A549 (cell line): ENCODE results near the gene PCBP3. TPM values are rescaled to one million over a fixed set of nuclear protein-coding genes. Genes with fewer than 3 reads are reported as not detected.

Source experiments
- ATAC-seq, 2 experiments: fragments of 200-7000 bp in 1 of 2; fragments of >200 bp in 1 of 2; cut with Nextera tagmentation in 1 of 2; cut with Tn5 transposase in 1 of 2; 3 replicates each; pipeline versions ENCODE4 v1.8.0 to v1.9.1; 2018 to 2020; ENCODE audit warnings: mild to moderate bottlenecking in 1 of 2, moderate library complexity in 1 of 2
- CTCF ChIA-PET: fragments of 300-600 bp; sonication (Branson Sonifier 250); formaldehyde crosslinking; extraction: SDS; loops from one replicate; lab custom pipeline; 2021; ENCODE audit warnings: antibody characterized with exemption, inconsistent platforms; lab: Yijun Ruan, JAX
- POLR2A ChIA-PET: fragments of 350-600 bp; formaldehyde crosslinking; extraction: SDS; loops from one replicate; lab custom pipeline; 2021; ENCODE audit warnings: antibody characterized with exemption, inconsistent platforms; lab: Yijun Ruan, JAX
- DNase-seq, 2 experiments: peaks; one replicate each; pipeline versions ENCODE4 v3.0.0 to v3.0.0-alpha.2; 2011 to 2016; ENCODE audit warnings: low read depth in 1 of 2, low spot score in 1 of 2
- FAIRE-seq: peaks from 2 replicates; lab custom pipeline; 2011; peaks lifted over from hg19 to GRCh38; lab: Jason Lieb, UNC
- H3K27ac ChIP-seq, 2 experiments: fragments of >200 bp; sonication (Bioruptor Twin); formaldehyde crosslinking; 3 replicates each; pipeline ENCODE4 v1.5.1; 2016 to 2017
- H3K4me1 ChIP-seq: fragments of >200 bp; sonication (Bioruptor Twin); formaldehyde crosslinking; 3 replicates; pipeline ENCODE4 v1.6.1; 2016
- H3K4me2 ChIP-seq: fragments of >200 bp; sonication (Bioruptor Twin); formaldehyde crosslinking; 3 replicates; pipeline ENCODE4 v1.6.1; 2016
- H3K4me3 ChIP-seq: fragments of >200 bp; sonication (Bioruptor Twin); formaldehyde crosslinking; 3 replicates; pipeline ENCODE4 v1.5.1; 2016
- H3K9me3 ChIP-seq: fragments of >200 bp; sonication (Bioruptor Twin); formaldehyde crosslinking; 3 replicates; pipeline ENCODE4 v1.6.1; 2016
- ATOH8 ChIP-seq: fragments of 250-450 bp; sonication (Bioruptor Pico); IDR thresholded peaks from 2 replicates; pipeline ENCODE4 v1.5.0; 2020; ENCODE audit warnings: low read depth, mild to moderate bottlenecking, moderate library complexity
- BHLHE40 ChIP-seq: IDR thresholded peaks from 2 replicates; pipeline ENCODE4 v1.6.1; 2012; ENCODE audit warnings: low read depth, low read length, inconsistent platforms
- CBX2 ChIP-seq: fragments of 200-600 bp; sonication (generic); IDR thresholded peaks from 2 replicates; pipeline ENCODE4 v1.6.1; 2016; ENCODE audit warnings: low read depth, mild to moderate bottlenecking, borderline replicate concordance
- CHD4 ChIP-seq: fragments of 200-600 bp; sonication (generic); IDR thresholded peaks from 2 replicates; pipeline ENCODE4 v1.6.1; 2016; ENCODE audit warnings: antibody characterized with exemption, mild to moderate bottlenecking, borderline replicate concordance
- E2F6 ChIP-seq: IDR thresholded peaks from 2 replicates; pipeline ENCODE4 v1.6.1; 2012; ENCODE audit warnings: low read depth, borderline replicate concordance
- ESRRA ChIP-seq: fragments of 150-350 bp; IDR thresholded peaks from 2 replicates; pipeline ENCODE4 v1.6.1; 2014; ENCODE audit warnings: mild to moderate bottlenecking, low read length, borderline replicate concordance
- FOSL2 ChIP-seq, 2 experiments: fragments of 450-650 bp in 1 of 2; fragments of >200 bp in 1 of 2; sonication (Bioruptor Twin) in 1 of 2; formaldehyde crosslinking; IDR thresholded peaks; 2 replicates each; pipeline versions ENCODE4 v1.5.0 to v1.6.1; 2016 to 2020; ENCODE audit warnings: mild to moderate bottlenecking in 1 of 2, moderate library complexity in 1 of 2
- FOXS1 ChIP-seq: fragments of 250-450 bp; sonication (Bioruptor Pico); IDR thresholded peaks from 2 replicates; pipeline ENCODE4 v1.5.0; 2020; ENCODE audit warnings: mild to moderate bottlenecking, moderate library complexity
- GATA3 ChIP-seq: IDR thresholded peaks from 2 replicates; pipeline ENCODE4 v1.6.1; 2012; ENCODE audit warnings: borderline replicate concordance
- HOXB13 ChIP-seq: fragments of 250-450 bp; sonication (Bioruptor Pico); IDR thresholded peaks from 2 replicates; pipeline ENCODE4 v1.5.0; 2020; ENCODE audit warnings: low read depth, mild to moderate bottlenecking, moderate library complexity
- JUN ChIP-seq, 2 experiments: fragments of >200 bp; sonication (Bioruptor Twin); formaldehyde crosslinking; IDR thresholded peaks; 2 replicates in 1 of 2; 3 replicates in 1 of 2; pipeline ENCODE4 v1.6.1; 2016 to 2017
- MAX ChIP-seq: IDR thresholded peaks from 2 replicates; pipeline ENCODE4 v1.6.1; 2012
- NPAS2 ChIP-seq: fragments of 250-450 bp; sonication (Bioruptor Pico); IDR thresholded peaks from 2 replicates; pipeline ENCODE4 v1.8.0; 2022; ENCODE audit warnings: mild to moderate bottlenecking, moderate library complexity, borderline replicate concordance
- PHF8 ChIP-seq: fragments of 200-600 bp; sonication (generic); IDR thresholded peaks from 2 replicates; pipeline ENCODE4 v1.6.1; 2016; ENCODE audit warnings: low read depth, mild to moderate bottlenecking, antibody characterized with exemption, moderate library complexity, borderline replicate concordance
- POLR2A ChIP-seq: IDR thresholded peaks from 2 replicates; pipeline ENCODE4 v1.6.1; 2012; ENCODE audit warnings: mild to moderate bottlenecking, low read length
- RFX5 ChIP-seq: fragments of 450-650 bp; IDR thresholded peaks from 2 replicates; pipeline ENCODE4 v1.7.1; 2014; ENCODE audit warnings: antibody characterized with exemption, mild to moderate bottlenecking, moderate library complexity
- ZC3H11A ChIP-seq: fragments of 450-650 bp; IDR thresholded peaks from 2 replicates; pipeline ENCODE4 v1.6.1; 2014; ENCODE audit warnings: antibody characterized with exemption, mild to moderate bottlenecking
- ZNF302 ChIP-seq: fragments of 250-450 bp; sonication (Bioruptor Pico); IDR thresholded peaks from 2 replicates; pipeline ENCODE4 v1.9.0; 2021; ENCODE audit warnings: inconsistent platforms, mild to moderate bottlenecking, moderate library complexity
- ZSCAN20 ChIP-seq: fragments of 250-450 bp; sonication (Bioruptor Pico); IDR thresholded peaks from 2 replicates; pipeline ENCODE4 v1.8.0; 2022; ENCODE audit warnings: mild to moderate bottlenecking, moderate library complexity
- WGBS: methylation state at CpG from one replicate; pipeline ENCODE4 v1.1.6; 2017; ENCODE audit errors: missing lambda C conversion rate; 5-methylcytosine and 5-hydroxymethylcytosine counted together
- polyA plus RNA-seq, 4 experiments: library from polyadenylated mRNA; depleted of rRNA in 3 of 4; stranded (reverse); fragments of >200 nt; fragmentation: RNase III in 1 of 4; extraction: RNeasy Plus Mini Kit Qiagen cat#74134 plus additional on column Dnase treatment in 1 of 4; gene quantifications; 2 replicates in 3 of 4; 3 replicates in 1 of 4; pipeline ENCODE4 v1.2.3, GENCODE V29; 2011 to 2017

PCBP3 gene
- polyA plus RNA-seq, 2 of the 4 experiments (the other 2 are of a cell fraction): 0.30 to 0.34 TPM

- TF ChIP-seq ESRRA (no peak), FOXS1 (CRISPR knock-in tag) (no peak), GATA3 (no peak), PHF8 (no peak), RFX5 (no peak)
- Histone ChIP-seq H3K4me2 (no peak overlapping the region), H3K9me3 (no peaks in the 10 kb centered on the region), H3K4me3 (no peak overlapping the region), H3K27ac (no peak overlapping the region), H3K4me1 (no peaks in the 10 kb centered on the region)
- DNase-seq (no peak), FAIRE-seq (no peak), ATAC-seq (no peak)
- ChIA-PET POLR2A (no interaction called here), CTCF (no interaction called here)
- WGBS: 20% methylated on average over 2 of the region's 3 CpGs
Observed at GRCh38 chr21:45935628-45936027, 292.1 kb downstream of the PCBP3 start.

- ATAC-seq: no peak
- Histone ChIP-seq H3K27ac (no peak overlapping the region), H3K9me3 (no peaks in the 10 kb centered on the region), H3K4me1 (no peaks in the 10 kb centered on the region), H3K4me2 (no peak overlapping the region), H3K4me3 (no peak overlapping the region)
- TF ChIP-seq CHD4: no peak
- TF ChIP-seq JUN (IDR thresholded peaks at IDR 0.05): no peak
- TF ChIP-seq RFX5: no peak
- no peak for TF ChIP-seq PHF8
- no peak for TF ChIP-seq E2F6
- TF ChIP-seq BHLHE40: no peak
- TF ChIP-seq ESRRA: no peak
- TF ChIP-seq FOSL2 (IDR thresholded peaks at IDR 0.05): no peak
- TF ChIP-seq FOSL2 (CRISPR knock-in tag; IDR thresholded peaks at IDR 0.05): no peak
- no peak for TF ChIP-seq ATOH8 (CRISPR knock-in tag)
- CTCF ChIA-PET: no interaction called here
- FAIRE-seq: no peak
- POLR2A ChIA-PET: no interaction called here
- 65% methylated on average over 14 of the region's 17 CpGs for WGBS
- no peak for DNase-seq
Observed at GRCh38 chr21:45937721-45938452, 294.4 kb downstream of the PCBP3 start.

GRCh38 chr21:45938453-45938755, 294.9 kb downstream of the PCBP3 start:
- TF ChIP-seq MAX: no peak
- no peak for TF ChIP-seq FOSL2 (IDR thresholded peaks at IDR 0.05)
- TF ChIP-seq FOSL2 (CRISPR knock-in tag; IDR thresholded peaks at IDR 0.05): no peak
- no peak for TF ChIP-seq GATA3
- TF ChIP-seq CBX2: no peak
- no peak for TF ChIP-seq ZNF302 (CRISPR knock-in tag)

GRCh38 chr21:45938811-45939520, 295.4 kb downstream of the PCBP3 start:
- Histone ChIP-seq H3K4me2 (no peak overlapping the region), H3K4me3 (no peak overlapping the region), H3K9me3 (no peaks in the 10 kb centered on the region), H3K4me1 (no peaks in the 10 kb centered on the region), H3K27ac (no peak overlapping the region)
- CTCF ChIA-PET: interaction anchor here (0.7 to 1.0 kb wide), 4 partner anchors 16 to 286 kb away, joined by 3 to 6 read pairs (median 4); no protein-coding TSS in a partner anchor
- DNase-seq (no peak), ATAC-seq (no peak), FAIRE-seq (no peak)
- POLR2A ChIA-PET: no interaction called here
- no peak for TF ChIP-seq ZC3H11A
- no peak for TF ChIP-seq POLR2A
- TF ChIP-seq ZSCAN20 (CRISPR knock-in tag): no peak
- no peak for TF ChIP-seq NPAS2 (CRISPR knock-in tag)
- no peak for TF ChIP-seq ATOH8 (CRISPR knock-in tag)
- TF ChIP-seq HOXB13 (CRISPR knock-in tag): no peak
- 49% methylated on average over 9 of the region's 17 CpGs for WGBS

More at GRCh38 chr21:45938453-45938755, 294.9 kb downstream of the PCBP3 start:
- FAIRE-seq (no peak), ATAC-seq (no peak), DNase-seq (no peak)
- H3K27ac ChIP-seq: no peak overlapping the region
- H3K4me1 ChIP-seq: no peaks in the 10 kb centered on the region
- CTCF ChIA-PET: interaction anchor here (0.8 kb wide), 1 partner anchor 15 kb away, joined by 6 read pairs; no protein-coding TSS in a partner anchor
- whole genome bisulfite sequencing: no CpG with 5 or more reads among the region's 1 CpG
- H3K4me2 ChIP-seq: no peak overlapping the region
- POLR2A ChIA-PET: no interaction called here
- H3K4me3 ChIP-seq: no peak overlapping the region
- no peaks in the 10 kb centered on the region for H3K9me3 ChIP-seq
